Measurements from ENCODE around the gene SERPINC1.

DNA sequence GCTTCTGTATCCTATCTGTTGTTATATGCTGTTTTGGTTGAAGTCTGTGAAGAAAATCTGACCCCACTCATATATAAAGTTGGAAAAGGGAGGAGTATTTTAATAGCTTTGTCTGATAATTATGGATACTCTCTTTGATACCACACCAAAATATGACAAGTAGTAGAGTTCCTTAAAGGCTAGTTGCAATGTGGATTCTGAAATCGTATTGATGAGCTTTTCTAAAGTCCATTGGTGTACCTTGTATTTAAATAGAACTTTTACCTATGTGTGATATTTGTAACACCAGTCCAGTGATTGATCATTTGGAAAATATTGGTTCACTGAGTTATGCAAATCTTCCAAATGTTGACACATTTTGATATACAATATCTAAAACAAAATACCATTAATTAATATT is 57.1 kb downstream of the SERPINC1 start:
- TF ChIP-seq POLR2A (IDR thresholded peaks at IDR 0.05): no peak
- TF ChIP-seq, protein P1, sequence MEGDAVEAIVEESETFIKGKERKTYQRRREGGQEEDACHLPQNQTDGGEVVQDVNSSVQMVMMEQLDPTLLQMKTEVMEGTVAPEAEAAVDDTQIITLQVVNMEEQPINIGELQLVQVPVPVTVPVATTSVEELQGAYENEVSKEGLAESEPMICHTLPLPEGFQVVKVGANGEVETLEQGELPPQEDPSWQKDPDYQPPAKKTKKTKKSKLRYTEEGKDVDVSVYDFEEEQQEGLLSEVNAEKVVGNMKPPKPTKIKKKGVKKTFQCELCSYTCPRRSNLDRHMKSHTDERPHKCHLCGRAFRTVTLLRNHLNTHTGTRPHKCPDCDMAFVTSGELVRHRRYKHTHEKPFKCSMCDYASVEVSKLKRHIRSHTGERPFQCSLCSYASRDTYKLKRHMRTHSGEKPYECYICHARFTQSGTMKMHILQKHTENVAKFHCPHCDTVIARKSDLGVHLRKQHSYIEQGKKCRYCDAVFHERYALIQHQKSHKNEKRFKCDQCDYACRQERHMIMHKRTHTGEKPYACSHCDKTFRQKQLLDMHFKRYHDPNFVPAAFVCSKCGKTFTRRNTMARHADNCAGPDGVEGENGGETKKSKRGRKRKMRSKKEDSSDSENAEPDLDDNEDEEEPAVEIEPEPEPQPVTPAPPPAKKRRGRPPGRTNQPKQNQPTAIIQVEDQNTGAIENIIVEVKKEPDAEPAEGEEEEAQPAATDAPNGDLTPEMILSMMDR (IDR thresholded peaks at IDR 0.05): no peak
